Type B pancreatic cell (in vitro differentiated cells): ENCODE results near the gene SLC4A1AP. TPM values are rescaled to one million over a fixed set of nuclear protein-coding genes. Genes with fewer than 3 reads are reported as not detected.
"Not testable (repeated sequence)": the region's sequence is repeated elsewhere in the genome, so short reads cannot be mapped to it uniquely, and the experiment has no call there.

ENCODE experiments used
- DNase-seq: peaks from one replicate; pipeline ENCODE4 v3.0.0; 2021; ENCODE audit warnings: mixed read lengths; ENCODE audit not compliant: unreplicated experiment; ENCODE audit errors: extremely low spot score
- H3K27ac Mint-ChIP-seq: 2 replicates; pipeline ENCODE4 v1.8.0; 2021; ENCODE audit warnings: mild to moderate bottlenecking, mixed read lengths
- H3K27me3 Mint-ChIP-seq: 2 replicates; pipeline ENCODE4 v1.8.0; 2021; ENCODE audit warnings: mixed read lengths
- H3K36me3 Mint-ChIP-seq: 2 replicates; pipeline ENCODE4 v1.8.0; 2021; ENCODE audit warnings: mixed read lengths
- H3K4me1 Mint-ChIP-seq: one replicate; pipeline ENCODE4 v1.8.0; 2021; ENCODE audit warnings: mixed read lengths; ENCODE audit not compliant: unreplicated experiment
- H3K4me3 Mint-ChIP-seq: 2 replicates; pipeline ENCODE4 v1.8.0; 2021; ENCODE audit warnings: mild to moderate bottlenecking, mixed read lengths
- H3K9me3 Mint-ChIP-seq: 2 replicates; pipeline ENCODE4 v1.8.0; 2021; ENCODE audit warnings: mixed read lengths
- total RNA-seq: library from RNA; stranded (reverse); gene quantifications from 2 replicates; pipeline ENCODE4 v1.2.1, GENCODE V29; 2021; ENCODE audit warnings: low replicate concordance
- TF ChIP-seq, protein P1 (sequence below): fragments of 200-600 bp; sonication (generic); conservative IDR thresholded peaks from 2 replicates; pipeline ENCODE4 v1.5.0; 2021; ENCODE audit warnings: antibody characterized with exemption, mild to moderate bottlenecking

The SLC4A1AP gene
- total RNA-seq, 1 donor from 2014 or later, result 20.7 TPM

DNA sequence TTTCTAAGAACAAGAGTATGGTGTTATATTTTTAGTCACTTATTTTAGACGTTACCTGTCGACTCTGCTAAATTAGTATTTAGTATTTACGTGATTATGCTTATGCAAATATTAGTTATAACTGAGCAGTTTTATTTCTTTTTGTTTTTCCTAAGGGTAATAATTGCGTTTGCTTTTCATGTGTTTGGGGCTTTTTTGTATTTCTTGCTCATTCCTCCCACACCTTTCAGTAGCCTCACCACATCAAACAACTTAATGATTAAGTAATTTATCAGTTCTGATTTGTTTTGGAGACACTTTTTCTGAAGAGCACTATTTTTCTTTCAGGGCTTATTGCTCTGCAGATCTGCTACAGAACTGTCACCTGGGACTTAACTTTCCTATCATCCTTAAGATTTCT is 7.5 kb downstream of the SLC4A1AP start:
- no peak for DNase-seq
- Mint-ChIP-seq H3K27me3 (no peaks in the 10 kb centered on the region), H3K4me1 (no peaks in the 10 kb centered on the region), H3K4me3 (no peak overlapping the region), H3K36me3 (peaks cover 12% of the 10 kb centered on the region), H3K9me3 (no peaks in the 10 kb centered on the region), H3K27ac (no peak overlapping the region)
- TF ChIP-seq, protein P1, sequence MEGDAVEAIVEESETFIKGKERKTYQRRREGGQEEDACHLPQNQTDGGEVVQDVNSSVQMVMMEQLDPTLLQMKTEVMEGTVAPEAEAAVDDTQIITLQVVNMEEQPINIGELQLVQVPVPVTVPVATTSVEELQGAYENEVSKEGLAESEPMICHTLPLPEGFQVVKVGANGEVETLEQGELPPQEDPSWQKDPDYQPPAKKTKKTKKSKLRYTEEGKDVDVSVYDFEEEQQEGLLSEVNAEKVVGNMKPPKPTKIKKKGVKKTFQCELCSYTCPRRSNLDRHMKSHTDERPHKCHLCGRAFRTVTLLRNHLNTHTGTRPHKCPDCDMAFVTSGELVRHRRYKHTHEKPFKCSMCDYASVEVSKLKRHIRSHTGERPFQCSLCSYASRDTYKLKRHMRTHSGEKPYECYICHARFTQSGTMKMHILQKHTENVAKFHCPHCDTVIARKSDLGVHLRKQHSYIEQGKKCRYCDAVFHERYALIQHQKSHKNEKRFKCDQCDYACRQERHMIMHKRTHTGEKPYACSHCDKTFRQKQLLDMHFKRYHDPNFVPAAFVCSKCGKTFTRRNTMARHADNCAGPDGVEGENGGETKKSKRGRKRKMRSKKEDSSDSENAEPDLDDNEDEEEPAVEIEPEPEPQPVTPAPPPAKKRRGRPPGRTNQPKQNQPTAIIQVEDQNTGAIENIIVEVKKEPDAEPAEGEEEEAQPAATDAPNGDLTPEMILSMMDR, result no peak

DNA sequence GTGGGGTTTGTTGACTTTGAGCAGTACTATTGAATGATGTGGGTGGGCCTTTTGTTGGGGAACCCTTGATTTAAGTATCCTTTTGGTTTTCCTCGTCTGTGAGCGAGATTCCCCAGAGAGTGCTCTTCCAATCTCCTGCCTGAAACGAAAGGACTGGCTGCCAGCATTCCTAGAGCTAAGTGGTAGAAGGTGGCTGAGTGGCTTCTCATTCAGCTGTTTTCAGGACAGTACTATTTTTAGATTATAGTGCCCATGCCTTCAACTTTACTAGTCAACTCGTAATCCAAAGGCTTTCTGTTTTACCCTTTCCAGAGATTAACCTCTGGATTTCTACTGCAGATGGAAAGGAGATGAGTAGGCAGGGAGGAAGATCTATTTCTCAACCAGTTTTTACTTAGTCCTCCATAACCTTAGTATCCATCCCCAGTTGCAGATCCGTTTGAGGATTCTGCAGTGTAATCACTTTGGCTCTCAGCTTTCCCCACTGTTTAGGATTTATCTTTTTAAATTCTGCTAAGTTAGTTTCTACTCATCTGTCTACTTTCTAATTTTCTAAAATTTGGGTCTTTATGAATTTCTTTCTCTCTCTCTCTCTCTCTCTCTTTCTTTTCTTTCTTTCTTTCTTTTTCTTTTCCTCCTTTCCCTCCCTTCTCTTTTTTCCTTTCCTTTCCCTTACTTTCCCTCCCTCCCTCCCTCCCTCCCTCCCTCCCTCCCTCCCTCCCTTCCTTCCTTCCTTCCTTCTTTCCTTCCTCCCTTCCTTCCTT is 9.2 kb downstream of the SLC4A1AP start:
- DNase-seq, result no peak
- Mint-ChIP-seq H3K9me3 (no peaks in the 10 kb centered on the region), H3K4me3 (no peak overlapping the region), H3K36me3 (peaks cover 12% of the 10 kb centered on the region), H3K27me3 (no peaks in the 10 kb centered on the region), H3K4me1 (no peaks in the 10 kb centered on the region), H3K27ac (no peak overlapping the region)
- TF ChIP-seq, protein P1, result no peak

DNA sequence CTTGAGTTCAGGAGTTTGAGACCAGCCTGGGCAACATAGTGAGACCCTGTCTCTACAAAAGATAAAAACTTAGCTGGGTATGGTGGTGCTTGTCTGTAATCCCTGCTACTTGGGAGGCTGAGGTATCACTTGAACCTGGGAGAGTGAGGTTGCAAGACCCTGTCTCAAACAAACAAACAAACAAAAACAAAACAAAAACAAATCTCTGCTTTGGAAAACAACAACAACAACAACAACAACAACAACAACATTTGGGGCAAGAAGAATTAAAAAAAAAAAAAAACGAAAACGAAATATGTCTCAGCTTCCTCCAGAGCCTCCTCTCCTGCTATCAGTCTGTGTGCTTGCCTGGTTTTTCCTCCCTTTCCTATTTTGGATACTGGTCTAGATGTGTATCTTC is 16.9 kb downstream of the SLC4A1AP start:
- TF ChIP-seq, protein P1, result no peak
- H3K27ac Mint-ChIP-seq, result peak overlapping the region; percentile 52
- DNase-seq, result no peak
- H3K4me3 Mint-ChIP-seq, result no peak overlapping the region
- peaks cover 5% of the 10 kb centered on the region for H3K4me1 Mint-ChIP-seq
- peaks cover 29% of the 10 kb centered on the region for H3K36me3 Mint-ChIP-seq
- no peaks in the 10 kb centered on the region for H3K27me3 Mint-ChIP-seq
- no peaks in the 10 kb centered on the region for H3K9me3 Mint-ChIP-seq

DNA sequence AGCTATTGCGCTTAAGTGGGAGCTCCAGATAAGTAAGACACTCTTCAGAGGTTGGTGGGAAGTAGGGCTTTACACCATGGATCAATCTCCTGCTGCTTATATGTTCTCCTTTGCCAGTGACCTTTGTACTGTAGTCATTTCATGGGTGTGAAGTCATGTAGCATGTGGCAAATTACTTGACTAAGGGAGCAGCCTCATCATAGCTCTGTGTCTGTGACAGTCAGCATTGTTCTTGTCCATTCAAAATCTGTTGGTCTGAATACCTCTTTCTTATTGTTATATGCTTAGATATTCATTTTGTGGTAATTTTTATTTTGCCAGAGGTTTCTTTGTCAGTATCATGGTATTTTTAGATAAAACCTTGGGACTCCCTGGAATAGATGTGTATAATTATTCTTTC is 18.2 kb downstream of the SLC4A1AP start:
- Mint-ChIP-seq H3K9me3 (no peaks in the 10 kb centered on the region), H3K27ac (peak overlapping the region; percentile 96), H3K4me3 (no peak overlapping the region), H3K4me1 (peaks cover 5% of the 10 kb centered on the region), H3K27me3 (no peaks in the 10 kb centered on the region), H3K36me3 (peaks cover 25% of the 10 kb centered on the region)
- TF ChIP-seq, protein P1, result no peak
- no peak for DNase-seq

DNA sequence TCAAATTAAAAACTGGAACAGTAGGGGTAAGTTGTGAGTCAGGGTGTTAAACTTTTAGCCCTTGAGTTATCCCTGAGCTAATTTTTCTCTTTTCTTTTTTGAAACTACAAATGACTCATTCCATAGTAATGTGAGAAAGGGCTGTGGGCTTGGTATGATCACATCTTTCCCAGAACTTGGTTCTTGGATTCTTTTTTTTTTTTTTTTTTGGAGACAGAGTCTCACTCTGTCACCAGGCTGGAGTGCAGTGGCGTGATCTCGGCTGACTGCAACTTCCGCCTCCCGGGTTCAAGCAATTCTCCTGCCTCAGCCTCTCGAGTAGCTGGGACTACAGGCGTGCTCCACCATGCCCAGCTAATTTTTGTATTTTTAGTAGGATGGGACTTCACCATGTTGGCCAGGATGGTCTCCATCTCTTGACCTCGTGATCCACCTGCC is 18.7 kb downstream of the SLC4A1AP start:
- H3K27me3 Mint-ChIP-seq, H3K4me1 Mint-ChIP-seq, DNase-seq, H3K4me3 Mint-ChIP-seq, H3K9me3 Mint-ChIP-seq: not testable (repeated sequence)
- Mint-ChIP-seq H3K36me3 (peaks cover 25% of the 10 kb centered on the region), H3K27ac (peak overlapping the region; percentile 96)

DNA sequence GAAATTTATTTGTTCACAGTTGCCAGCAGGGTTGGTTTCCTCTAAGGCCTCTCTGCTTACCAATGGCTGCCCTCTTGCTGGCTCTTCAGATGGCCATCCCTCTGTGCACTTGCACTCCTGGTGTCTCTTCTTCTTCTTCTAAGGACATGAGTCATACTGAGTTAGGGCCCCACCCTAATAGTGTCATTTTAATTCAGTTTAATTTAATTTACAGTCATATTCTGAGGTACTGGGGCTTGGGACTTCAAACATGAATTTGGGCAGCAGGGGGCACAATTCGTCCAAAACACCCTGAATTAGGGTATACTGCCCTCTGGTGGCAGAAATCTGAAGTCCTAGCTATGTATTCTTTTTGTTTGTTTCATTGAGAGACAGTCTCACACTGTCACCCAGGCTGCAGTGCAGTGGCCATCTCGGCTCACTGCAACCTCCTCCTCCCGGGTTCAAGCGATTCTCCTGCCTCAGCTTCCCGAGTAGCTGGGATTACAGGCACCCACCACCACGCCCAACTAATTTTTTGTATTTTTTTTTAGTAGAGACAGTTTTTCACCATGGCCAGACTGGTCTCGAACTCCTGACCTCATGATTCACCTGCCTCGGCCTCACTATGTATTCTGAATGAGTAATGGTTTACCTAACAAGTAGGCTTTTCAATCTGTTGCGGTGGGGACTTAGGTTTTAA is 19.8 kb downstream of the SLC4A1AP start:
- Mint-ChIP-seq H3K36me3 (peaks cover 22% of the 10 kb centered on the region), H3K4me1 (peaks cover 5% of the 10 kb centered on the region), H3K9me3 (no peaks in the 10 kb centered on the region), H3K4me3 (no peak overlapping the region), H3K27me3 (no peaks in the 10 kb centered on the region), H3K27ac (peak overlapping the region; percentile 86)
- DNase-seq, result peak; percentile 76
- TF ChIP-seq, protein P1, result peak; percentile 100

DNA sequence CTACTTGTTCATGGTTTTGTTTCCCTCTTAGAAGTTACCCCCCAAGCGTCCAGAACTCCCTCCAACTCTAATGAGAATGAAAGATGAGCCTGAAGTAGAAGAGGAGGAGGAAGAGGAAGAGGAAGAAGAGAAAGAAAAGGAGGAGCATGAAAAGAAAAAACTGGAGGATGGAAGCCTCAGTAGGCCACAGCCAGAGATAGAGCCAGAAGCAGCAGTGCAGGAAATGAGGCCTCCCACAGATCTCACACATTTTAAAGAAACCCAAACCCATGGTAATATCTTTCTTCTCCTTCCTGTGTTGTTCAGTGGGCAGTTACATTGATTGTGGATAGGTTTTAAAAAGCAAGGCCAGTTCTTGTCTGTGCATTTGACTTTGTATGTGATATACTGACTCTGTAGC is 21.3 kb downstream of the SLC4A1AP start:
- DNase-seq, H3K27ac Mint-ChIP-seq, H3K9me3 Mint-ChIP-seq, H3K4me3 Mint-ChIP-seq, H3K27me3 Mint-ChIP-seq, H3K4me1 Mint-ChIP-seq: not testable (repeated sequence)
- peaks cover 22% of the 10 kb centered on the region for H3K36me3 Mint-ChIP-seq
